Breast epithelium (tissue), 4 donors: ENCODE results near the gene SMIM28. TPM values are rescaled to one million over a fixed set of nuclear protein-coding genes. Genes with fewer than 3 reads are reported as not detected.
"Not testable (repeated sequence)": the region's sequence is repeated elsewhere in the genome, so short reads cannot be mapped to it uniquely, and the experiment has no call there.

Experiments
- DNase-seq, 2 donors: peaks; one replicate each; pipeline ENCODE4 v3.0.0-alpha.2; 2019; ENCODE audit warnings: low spot score in 2 of 2
- H3K27ac ChIP-seq, 2 donors: fragments of 200-600 bp; sonication (generic) in 1 of 2; one replicate each; pipeline ENCODE4 v1.5.1; 2016 to 2019; ENCODE audit warnings: mild to moderate bottlenecking in 1 of 2
- H3K27me3 ChIP-seq, 2 donors: fragments of 200-600 bp; sonication (generic) in 1 of 2; one replicate each; pipeline versions ENCODE4 v1.5.1 to v1.6.0; 2017 to 2019; ENCODE audit warnings: control low read depth in 1 of 2, mild to moderate bottlenecking in 1 of 2
- H3K36me3 ChIP-seq: fragments of 200-600 bp; one replicate; pipeline ENCODE4 v1.5.1; 2019
- H3K4me1 ChIP-seq, 2 donors: fragments of 200-600 bp; sonication (generic); one replicate each; pipeline ENCODE4 v1.5.1; 2016 to 2019; ENCODE audit warnings: control low read depth in 1 of 2
- H3K4me3 ChIP-seq, 3 donors: fragments of 200-600 bp; sonication (generic); 1 replicate in 2 of 3; 2 replicates in 1 of 3; pipeline ENCODE4 v1.5.1; 2016 to 2019; ENCODE audit warnings: mild to moderate bottlenecking in 3 of 3, moderate library complexity in 2 of 3
- H3K9me3 ChIP-seq, 2 donors: fragments of 200-600 bp; sonication (generic) in 1 of 2; one replicate each; pipeline ENCODE4 v1.5.1; 2016 to 2019; ENCODE audit warnings: control low read depth in 1 of 2
- POLR2A ChIP-seq: fragments of 450-650 bp; IDR thresholded peaks from one replicate; pipeline ENCODE4 v1.6.1; 2016; ENCODE audit warnings: antibody characterized with exemption, mild to moderate bottlenecking, moderate library complexity
- POLR2AphosphoS5 ChIP-seq, 3 donors: sonication (generic); formaldehyde crosslinking; IDR thresholded peaks; one replicate each; pipeline ENCODE4 v1.6.1; 2017; ENCODE audit warnings: antibody characterized with exemption in 3 of 3
- intact Hi-C: fragments of 100-400 bp; cut with DNase I; formaldehyde crosslinking; loops from one replicate; pipeline ENCODE4 v1.15.1; 2023; ENCODE audit warnings: low total_unique reads
- total RNA-seq, 3 donors: library from RNA; depleted of rRNA; stranded (reverse); fragments of >200 nt; gene quantifications; one replicate each; pipeline ENCODE4 v1.1.0, GENCODE V29; 2016
- TF ChIP-seq, protein P1 (sequence below), 3 donors: fragments of 450-650 bp; IDR thresholded peaks; one replicate each; pipeline ENCODE4 v1.5.1; 2016 to 2017; ENCODE audit warnings: antibody characterized with exemption in 3 of 3, mild to moderate bottlenecking in 3 of 3, moderate library complexity in 3 of 3

Gene SMIM28
- total RNA-seq, 3 donors from 2014 or later, result not detected

DNA sequence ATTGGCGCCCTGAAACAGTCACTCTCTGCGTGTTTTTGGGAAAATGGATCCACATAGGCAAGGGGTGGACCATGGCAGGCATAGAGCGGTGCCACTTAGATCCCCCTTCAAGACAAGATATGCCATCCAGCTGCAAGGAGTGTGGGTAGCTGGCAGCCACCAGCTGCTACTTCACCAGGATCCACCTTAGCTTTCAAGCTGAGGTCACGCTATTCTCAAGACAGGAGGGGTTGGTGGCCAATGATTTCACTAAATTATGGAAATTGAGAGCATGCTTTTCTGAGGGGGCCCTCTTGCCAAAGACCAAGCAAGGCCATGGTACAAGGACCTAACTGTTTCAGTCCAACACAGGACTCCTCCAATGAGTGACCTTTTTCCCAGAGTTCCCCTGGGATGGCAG, 42.7 kb downstream of the SMIM28 start:
- TF ChIP-seq, protein P1, sequence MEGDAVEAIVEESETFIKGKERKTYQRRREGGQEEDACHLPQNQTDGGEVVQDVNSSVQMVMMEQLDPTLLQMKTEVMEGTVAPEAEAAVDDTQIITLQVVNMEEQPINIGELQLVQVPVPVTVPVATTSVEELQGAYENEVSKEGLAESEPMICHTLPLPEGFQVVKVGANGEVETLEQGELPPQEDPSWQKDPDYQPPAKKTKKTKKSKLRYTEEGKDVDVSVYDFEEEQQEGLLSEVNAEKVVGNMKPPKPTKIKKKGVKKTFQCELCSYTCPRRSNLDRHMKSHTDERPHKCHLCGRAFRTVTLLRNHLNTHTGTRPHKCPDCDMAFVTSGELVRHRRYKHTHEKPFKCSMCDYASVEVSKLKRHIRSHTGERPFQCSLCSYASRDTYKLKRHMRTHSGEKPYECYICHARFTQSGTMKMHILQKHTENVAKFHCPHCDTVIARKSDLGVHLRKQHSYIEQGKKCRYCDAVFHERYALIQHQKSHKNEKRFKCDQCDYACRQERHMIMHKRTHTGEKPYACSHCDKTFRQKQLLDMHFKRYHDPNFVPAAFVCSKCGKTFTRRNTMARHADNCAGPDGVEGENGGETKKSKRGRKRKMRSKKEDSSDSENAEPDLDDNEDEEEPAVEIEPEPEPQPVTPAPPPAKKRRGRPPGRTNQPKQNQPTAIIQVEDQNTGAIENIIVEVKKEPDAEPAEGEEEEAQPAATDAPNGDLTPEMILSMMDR (IDR thresholded peaks at IDR 0.05), result no peak
- TF ChIP-seq POLR2AphosphoS5 (IDR thresholded peaks at IDR 0.05), result no peak
- no peak for TF ChIP-seq POLR2A
- Histone ChIP-seq H3K36me3 (no peaks in the 10 kb centered on the region), H3K27me3 (no peaks in the 10 kb centered on the region), H3K4me3 (no peak overlapping the region), H3K27ac (no peak overlapping the region), H3K9me3 (no peaks in the 10 kb centered on the region), H3K4me1 (no peaks in the 10 kb centered on the region)
- no peak for DNase-seq
- intact Hi-C loops, result loop anchor here (2.0 kb wide), 1 partner anchor 56 kb away; no protein-coding TSS in a partner anchor

- H3K27me3 ChIP-seq, result no peaks in the 10 kb centered on the region
- intact Hi-C loops, result loop anchor here (2.0 kb wide), 1 partner anchor 56 kb away; no protein-coding TSS in a partner anchor
- TF ChIP-seq, protein P1 (IDR thresholded peaks at IDR 0.05), result no peak
- TF ChIP-seq POLR2A, result no peak
- TF ChIP-seq POLR2AphosphoS5 (IDR thresholded peaks at IDR 0.05), result no peak
- no peaks in the 10 kb centered on the region for H3K36me3 ChIP-seq
- no peak overlapping the region for H3K4me3 ChIP-seq
- H3K4me1 ChIP-seq, result no peaks in the 10 kb centered on the region
- H3K27ac ChIP-seq, result no peak overlapping the region
- no peaks in the 10 kb centered on the region for H3K9me3 ChIP-seq
- no peak for DNase-seq
Measured at GRCh38 chr6:138421089-138421488, 43.4 kb downstream of the SMIM28 start.

- H3K36me3 ChIP-seq, result no peaks in the 10 kb centered on the region
- H3K4me1 ChIP-seq, result no peaks in the 10 kb centered on the region
- H3K27ac ChIP-seq, result no peak overlapping the region
- no peak overlapping the region for H3K4me3 ChIP-seq
- TF ChIP-seq, protein P1 (IDR thresholded peaks at IDR 0.05), result no peak
- TF ChIP-seq POLR2A, result no peak
- TF ChIP-seq POLR2AphosphoS5 (IDR thresholded peaks at IDR 0.05), result no peak
- H3K27me3 ChIP-seq, result no peaks in the 10 kb centered on the region
- DNase-seq, result no peak
- intact Hi-C loops, result loop anchor here (2.0 kb wide), 1 partner anchor 55 kb away; no protein-coding TSS in a partner anchor
- no peaks in the 10 kb centered on the region for H3K9me3 ChIP-seq
Measured at GRCh38 chr6:138421608-138422007, 43.9 kb downstream of the SMIM28 start.

DNA sequence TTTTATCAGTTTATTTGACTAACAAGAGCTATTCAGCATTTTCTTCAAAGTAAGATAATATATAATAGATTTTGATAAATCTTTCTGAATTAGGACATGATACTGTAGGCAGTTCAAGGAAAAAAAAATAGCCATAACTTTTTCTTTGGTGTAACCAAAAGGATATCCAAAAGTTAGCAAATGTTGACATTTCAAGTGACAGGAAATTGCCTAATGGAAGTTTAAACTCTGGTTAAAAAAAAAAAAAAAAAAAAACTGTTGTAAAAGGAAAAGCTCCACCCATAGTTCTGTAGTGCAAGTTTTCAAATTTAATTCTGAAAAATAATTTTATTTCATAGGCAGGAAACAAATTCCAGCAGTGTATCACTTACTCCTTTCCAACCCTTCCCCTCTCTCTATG, 45.2 kb downstream of the SMIM28 start:
- TF ChIP-seq, protein P1 (IDR thresholded peaks at IDR 0.05), result no peak
- TF ChIP-seq POLR2A (no peak), POLR2AphosphoS5 (IDR thresholded peaks at IDR 0.05) (no peak)
- Histone ChIP-seq H3K27me3 (no peaks in the 10 kb centered on the region), H3K27ac (no peak overlapping the region), H3K4me1 (no peaks in the 10 kb centered on the region), H3K4me3 (no peak overlapping the region), H3K9me3 (no peaks in the 10 kb centered on the region), H3K36me3 (no peaks in the 10 kb centered on the region)
- intact Hi-C loops, result no loop called here
- DNase-seq, result no peak

- no peaks in the 10 kb centered on the region for H3K4me1 ChIP-seq
- H3K4me3 ChIP-seq, result no peak overlapping the region
- no peaks in the 10 kb centered on the region for H3K27me3 ChIP-seq
- TF ChIP-seq POLR2AphosphoS5 (IDR thresholded peaks at IDR 0.05), result no peak
- TF ChIP-seq, protein P1 (IDR thresholded peaks at IDR 0.05), result no peak
- no peak for TF ChIP-seq POLR2A
- intact Hi-C loops, result no loop called here
- H3K36me3 ChIP-seq, result no peaks in the 10 kb centered on the region
- no peak for DNase-seq
- H3K27ac ChIP-seq, result no peak overlapping the region
- no peaks in the 10 kb centered on the region for H3K9me3 ChIP-seq
Measured at GRCh38 chr6:138424004-138424904, 46.5 kb downstream of the SMIM28 start.

DNA sequence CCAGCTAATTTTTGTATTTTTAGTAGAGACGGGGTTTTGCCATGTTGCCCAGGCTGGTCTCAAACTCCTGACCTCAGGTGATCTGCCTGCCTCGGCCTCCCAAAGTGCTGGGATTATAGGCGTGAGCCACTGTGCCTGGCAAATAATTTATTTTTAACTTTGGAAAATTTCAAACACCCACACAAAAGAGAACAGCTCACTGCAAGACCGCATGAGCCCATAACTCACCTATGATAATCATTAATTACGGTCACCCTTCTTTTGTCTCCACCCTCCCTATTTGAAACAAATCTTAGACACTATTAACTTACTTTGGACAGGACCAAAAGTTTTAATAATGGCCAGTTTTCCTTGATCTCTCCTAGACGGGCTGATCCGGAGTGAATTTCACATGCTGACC, 47.6 kb downstream of the SMIM28 start:
- H3K27ac ChIP-seq, H3K9me3 ChIP-seq, DNase-seq, intact Hi-C loops, H3K4me3 ChIP-seq, H3K27me3 ChIP-seq, H3K36me3 ChIP-seq, H3K4me1 ChIP-seq: not testable (repeated sequence)
